ENCODE data around the gene ZFP91.

- TF ChIP-seq CTCF (conservative IDR thresholded peaks at IDR 0.05; ENCODE audit: low read depth, low read length), result no peak
- no peak for TF ChIP-seq EZH2 (IDR thresholded peaks at IDR 0.05; ENCODE audit: borderline replicate concordance, low read depth, low read length, poor library complexity, severe bottlenecking)
Measured at GRCh38 chr11:58582437-58582836, 3.6 kb downstream of the ZFP91 start.
